Pancreas (tissue), 10 donors: ENCODE data around the gene HOXB4. TPM values are rescaled to one million over a fixed set of nuclear protein-coding genes. Genes with fewer than 3 reads are reported as not detected.

ENCODE experiments used
- ATAC-seq, 4 donors: fragments of 200-7000 bp; cut with Tn5 transposase; one replicate each; pipeline versions ENCODE4 v1.8.0 to v1.9.1; 2020; ENCODE audit warnings: mild to moderate bottlenecking in 4 of 4, moderate library complexity in 4 of 4
- DNase-seq, 6 donors: peaks; one replicate each; pipeline ENCODE4 v3.0.0-alpha.2; 2020
- FAIRE-seq: peaks from 2 replicates; lab custom pipeline; 2012; peaks lifted over from hg19 to GRCh38; lab: Jason Lieb, UNC
- H3K27ac ChIP-seq, 4 donors: fragments of 200-600 bp; sonication (generic); 1 replicate in 3 of 4; 2 replicates in 1 of 4; pipeline versions ENCODE4 v1.5.0 to v1.8.0; 2020
- H3K27me3 ChIP-seq, 4 donors: fragments of 200-600 bp; one replicate each; pipeline ENCODE4 v1.8.0; 2021
- H3K36me3 ChIP-seq, 3 donors: fragments of 200-600 bp; sonication (generic) in 1 of 3; one replicate each; pipeline versions ENCODE4 v1.5.0 to v1.8.0; 2020 to 2021
- H3K4me1 ChIP-seq, 3 donors: fragments of 200-600 bp; one replicate each; pipeline ENCODE4 v1.8.0; 2021
- H3K4me3 ChIP-seq, 4 donors: fragments of 200-600 bp; sonication (generic) in 2 of 4; one replicate each; pipeline versions ENCODE4 v1.5.0 to v1.8.0; 2020 to 2021
- H3K9me3 ChIP-seq, 4 donors: fragments of 200-600 bp; one replicate each; pipeline ENCODE4 v1.8.0; 2021
- WGBS, 2 donors: extraction: QIAGEN DNeasy Blood & Tissue Kit; methylation state at CpG; one replicate each; pipeline ENCODE4 v1.1.7; 2013; 5-methylcytosine and 5-hydroxymethylcytosine counted together
- intact Hi-C, 3 donors: fragments of 100-400 bp; cut with DNase I; formaldehyde crosslinking; loops; one replicate each; pipeline versions ENCODE4 v1.11.1 to v1.14.2; 2022
- polyA plus RNA-seq, 2 donors: library from polyadenylated mRNA; stranded (reverse); fragments of 200-250 nt; gene quantifications; one replicate each; pipeline ENCODE4 v1.2.3, GENCODE V29; 2013
- total RNA-seq, 6 donors: library from RNA; stranded (reverse); fragmentation: NEBNext Ultra II Directional in 4 of 6; extraction: Animal tissue kit (Norgen Biotek cat#: 25700) in 4 of 6; gene quantifications; one replicate each; pipeline versions ENCODE4 v1.2.1 to v1.2.4, GENCODE V29; 2021 to 2023
- TF ChIP-seq, protein P1 (sequence below), 4 donors: fragments of 200-600 bp; sonication (generic) in 3 of 4; IDR thresholded peaks; one replicate each; pipeline versions ENCODE4 v1.5.0 to v1.8.0; 2021; ENCODE audit warnings: antibody characterized with exemption in 4 of 4
- donor health status: healthy with polysubstance abuse.
- donor health status: DM: no; HTN: no; CAD: no; lungs with moderate emphysema.
- donor health status: DM: no; HTN: no; CAD: no.
- donor health status: control.
- donor health status: control.
- donor health status: Bipolar disorder and iron deficiency.
- donor health status: DM: yes; HTN: yes; CAD: no.
- donor health status: DM: no; HTN: no; CAD: no.
- donor health status: DM: no; HTN: no; CAD: no.
- donor health status: DM: yes; HTN: yes; CAD: no.

The HOXB4 gene
- total and polyA plus RNA-seq, 8 donors, result 0.22 to 2.5 (median 0.78) TPM

GRCh38 chr17:48558831-48559121, 19.4 kb downstream of the HOXB4 start:
- TF ChIP-seq, protein P1, sequence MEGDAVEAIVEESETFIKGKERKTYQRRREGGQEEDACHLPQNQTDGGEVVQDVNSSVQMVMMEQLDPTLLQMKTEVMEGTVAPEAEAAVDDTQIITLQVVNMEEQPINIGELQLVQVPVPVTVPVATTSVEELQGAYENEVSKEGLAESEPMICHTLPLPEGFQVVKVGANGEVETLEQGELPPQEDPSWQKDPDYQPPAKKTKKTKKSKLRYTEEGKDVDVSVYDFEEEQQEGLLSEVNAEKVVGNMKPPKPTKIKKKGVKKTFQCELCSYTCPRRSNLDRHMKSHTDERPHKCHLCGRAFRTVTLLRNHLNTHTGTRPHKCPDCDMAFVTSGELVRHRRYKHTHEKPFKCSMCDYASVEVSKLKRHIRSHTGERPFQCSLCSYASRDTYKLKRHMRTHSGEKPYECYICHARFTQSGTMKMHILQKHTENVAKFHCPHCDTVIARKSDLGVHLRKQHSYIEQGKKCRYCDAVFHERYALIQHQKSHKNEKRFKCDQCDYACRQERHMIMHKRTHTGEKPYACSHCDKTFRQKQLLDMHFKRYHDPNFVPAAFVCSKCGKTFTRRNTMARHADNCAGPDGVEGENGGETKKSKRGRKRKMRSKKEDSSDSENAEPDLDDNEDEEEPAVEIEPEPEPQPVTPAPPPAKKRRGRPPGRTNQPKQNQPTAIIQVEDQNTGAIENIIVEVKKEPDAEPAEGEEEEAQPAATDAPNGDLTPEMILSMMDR (IDR thresholded peaks at IDR 0.05), result no peak
- Histone ChIP-seq H3K9me3 (no peaks in the 10 kb centered on the region), H3K36me3 (no peaks in the 10 kb centered on the region), H3K4me1 (no peaks in the 10 kb centered on the region), H3K27ac (no peak overlapping the region), H3K4me3 (no peak overlapping the region), H3K27me3 (peaks cover 0 to 11% (median 0%) of the 10 kb centered on the region in 4 donors)
- FAIRE-seq (no peak), DNase-seq (no peak), ATAC-seq (no peak)
- 58 to 59% methylated on average over 2 of the region's 2 CpGs for WGBS, 2 donors
- intact Hi-C loops, result no loop called here

DNA sequence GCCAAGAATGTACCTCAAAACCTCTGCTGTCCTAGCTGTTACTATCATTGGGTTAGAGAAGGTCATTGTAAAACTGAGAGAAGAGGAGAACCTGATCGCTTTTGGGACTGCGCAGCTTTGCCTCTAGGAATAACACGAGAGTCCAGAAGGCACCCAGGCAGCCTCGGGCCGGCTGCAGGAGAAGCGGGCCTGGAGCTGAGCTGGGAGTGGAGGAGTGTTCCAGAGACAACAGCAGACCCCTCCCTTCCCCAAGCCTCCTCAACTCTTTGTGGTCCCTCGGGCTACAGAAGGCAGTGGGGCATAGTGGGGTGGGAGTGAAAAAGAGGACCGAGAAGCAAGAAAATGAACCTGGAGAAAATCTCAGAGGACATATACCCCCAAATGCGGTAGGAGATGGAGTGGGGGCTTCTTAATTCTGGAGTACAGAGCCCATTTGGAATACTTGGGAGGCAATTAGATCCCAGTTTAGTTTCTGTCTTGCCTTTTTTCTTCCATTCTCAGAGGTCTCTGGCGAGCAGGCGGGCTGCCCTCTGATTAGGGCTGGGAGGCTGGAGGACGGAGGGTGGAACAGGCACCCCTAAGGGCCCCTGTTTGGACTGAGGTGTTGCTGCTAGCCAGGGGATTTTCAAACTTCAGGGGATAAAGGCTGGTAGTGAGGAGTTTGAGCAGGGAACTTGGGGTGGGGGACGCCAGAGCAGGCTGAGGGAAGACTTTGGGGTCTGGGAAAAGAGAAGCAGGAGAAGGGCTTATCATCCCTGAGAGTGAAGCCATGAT, 19.9 kb downstream of the HOXB4 start:
- 50 to 54% methylated on average over 13 of the region's 13 CpGs for WGBS, 2 donors
- Histone ChIP-seq H3K27me3 (peaks cover 0 to 17% (median 0%) of the 10 kb centered on the region in 4 donors), H3K36me3 (no peaks in the 10 kb centered on the region), H3K4me3 (no peak overlapping the region), H3K9me3 (no peaks in the 10 kb centered on the region), H3K27ac (peak overlapping the region in 1 of 4 donors; percentile 1), H3K4me1 (no peaks in the 10 kb centered on the region)
- ATAC-seq (no peak), DNase-seq (peak in 1 of 6 donors; percentile 43), FAIRE-seq (no peak)
- intact Hi-C loops, result no loop called here
- TF ChIP-seq, protein P1 (IDR thresholded peaks at IDR 0.05), result no peak

- ATAC-seq (no peak), DNase-seq (no peak), FAIRE-seq (no peak)
- H3K27me3 ChIP-seq, result peaks cover 0 to 14% (median 0%) of the 10 kb centered on the region in 4 donors
- 70 to 71% methylated on average over 7 of the region's 7 CpGs for WGBS, 2 donors
- TF ChIP-seq, protein P1 (IDR thresholded peaks at IDR 0.05), result no peak
- H3K36me3 ChIP-seq, result no peaks in the 10 kb centered on the region
- H3K27ac ChIP-seq, result no peak overlapping the region
- intact Hi-C loops, result no loop called here
- H3K4me1 ChIP-seq, result no peaks in the 10 kb centered on the region
- H3K4me3 ChIP-seq, result no peak overlapping the region
- H3K9me3 ChIP-seq, result no peaks in the 10 kb centered on the region
These were observed 21.4 kb downstream of the HOXB4 start for GRCh38 chr17:48556576-48557401.

GRCh38 chr17:48556229-48556575, 21.9 kb downstream of the HOXB4 start:
- peak in 1 of 6 donors; percentile 39 for DNase-seq
- peaks cover 0 to 20% (median 0%) of the 10 kb centered on the region in 4 donors for H3K27me3 ChIP-seq
- no peaks in the 10 kb centered on the region for H3K4me1 ChIP-seq
- TF ChIP-seq, protein P1 (IDR thresholded peaks at IDR 0.05), result no peak
- no peak for FAIRE-seq
- 73 to 76% methylated on average over 5 of the region's 5 CpGs for WGBS, 2 donors
- no peak overlapping the region for H3K4me3 ChIP-seq
- ATAC-seq, result no peak
- H3K27ac ChIP-seq, result no peak overlapping the region
- H3K9me3 ChIP-seq, result no peaks in the 10 kb centered on the region
- H3K36me3 ChIP-seq, result no peaks in the 10 kb centered on the region
- intact Hi-C loops, result no loop called here
